ENCODE results near the gene SDK2.

GRCh38 chr17:73647772-73648542 lies 3.7 kb upstream of the SDK2 start:
- TF ChIP-seq CTCF (conservative IDR thresholded peaks at IDR 0.05 in 1 of 2, IDR thresholded peaks at IDR 0.05 in 1 of 2; ENCODE audit: extremely low read depth in 1 of 2, insufficient read depth in 1 of 2, low read depth in 1 of 2, low read length in 2 of 2) (no peak), EZH2 (IDR thresholded peaks at IDR 0.05; ENCODE audit: borderline replicate concordance, low read length) (no peak)
